MCF 10A (cell line): ENCODE measurements around the gene KCNJ5. TPM values are rescaled to one million over a fixed set of nuclear protein-coding genes. Genes with fewer than 3 reads are reported as not detected.

Experiments
- Bru-seq: library from RNA; stranded (reverse); fragments of 400-500 nt; gene quantifications from one replicate; lab custom pipeline; 2021; lab: Mats Ljungman, UMichigan
- BruChase-seq, 2 experiments: library from RNA; stranded (reverse); fragments of 400-500 nt; gene quantifications; one replicate each; lab custom pipeline; 2021; lab: Mats Ljungman, UMichigan
- BruUV-seq: library from RNA; stranded (reverse); fragments of 400-500 nt; replicated peaks from 2 replicates; lab custom pipeline; 2021; lab: Mats Ljungman, UMichigan
- CTCF ChIA-PET: fragments of 300-600 bp; sonication (Branson Sonifier 250); formaldehyde crosslinking; extraction: SDS; loops from one replicate; lab custom pipeline; 2021; ENCODE audit warnings: antibody characterized with exemption, inconsistent platforms; lab: Yijun Ruan, JAX
- POLR2A ChIA-PET: fragments of 300-600, 350-650 bp; sonication (Branson Sonifier 250); formaldehyde crosslinking; extraction: SDS; loops from one replicate; lab custom pipeline; 2020; ENCODE audit warnings: antibody characterized with exemption, inconsistent platforms; lab: Yijun Ruan, JAX
- DNase-seq: peaks from one replicate; pipeline ENCODE4 v3.0.0-alpha.2; 2018; ENCODE audit not compliant: unreplicated experiment
- H3K27ac Mint-ChIP-seq: one replicate; pipeline ENCODE4 v1.8.0; 2022; ENCODE audit warnings: mild to moderate bottlenecking, low read depth, mixed read lengths; ENCODE audit not compliant: unreplicated experiment
- H3K27me3 Mint-ChIP-seq: one replicate; pipeline ENCODE4 v1.8.0; 2022; ENCODE audit warnings: mixed read lengths; ENCODE audit not compliant: insufficient read depth, unreplicated experiment
- H3K36me3 Mint-ChIP-seq: one replicate; pipeline ENCODE4 v1.8.0; 2022; ENCODE audit warnings: mild to moderate bottlenecking, moderate library complexity, mixed read lengths; ENCODE audit not compliant: insufficient read depth, unreplicated experiment
- H3K4me1 Mint-ChIP-seq: one replicate; pipeline ENCODE4 v1.8.0; 2022; ENCODE audit warnings: mixed read lengths; ENCODE audit not compliant: insufficient read depth, unreplicated experiment
- H3K4me3 Mint-ChIP-seq: one replicate; pipeline ENCODE4 v1.8.0; 2022; ENCODE audit warnings: mild to moderate bottlenecking, moderate library complexity, mixed read lengths; ENCODE audit not compliant: unreplicated experiment
- H3K9me3 Mint-ChIP-seq: one replicate; pipeline ENCODE4 v1.8.0; 2022; ENCODE audit warnings: mixed read lengths; ENCODE audit not compliant: unreplicated experiment
- intact Hi-C: fragments of 100-400 bp; cut with micrococcal nuclease; formaldehyde crosslinking; loops from 2 replicates; pipeline ENCODE4 v1.14.1; 2022
- long read RNA-seq: library from polyadenylated mRNA; stranded (forward); transcript quantifications from one replicate; pipeline ENCODE4 v2.0.0, GENCODE V29; 2022
- total RNA-seq: library from RNA; stranded (reverse); gene quantifications from 2 replicates; pipeline ENCODE4 v1.2.3, GENCODE V29; 2022
- TF ChIP-seq, protein P1 (sequence below): fragments of 200-600 bp; IDR thresholded peaks from one replicate; pipeline ENCODE4 v1.8.0; 2022; ENCODE audit warnings: antibody characterized with exemption, mild to moderate bottlenecking; ENCODE audit not compliant: unreplicated experiment

KCNJ5 gene
- total RNA-seq, result not detected in 2 replicates
- Bru-seq, nascent RNA, result not detected
- percentile 4 among the genes with signal in this experiment for BruChase-seq, experiment 1, labeled RNA remaining after a 6-hour chase
- BruChase-seq, experiment 2, labeled RNA remaining after a 2-hour chase, result not detected
- long read RNA-seq, result 0 reads

DNA sequence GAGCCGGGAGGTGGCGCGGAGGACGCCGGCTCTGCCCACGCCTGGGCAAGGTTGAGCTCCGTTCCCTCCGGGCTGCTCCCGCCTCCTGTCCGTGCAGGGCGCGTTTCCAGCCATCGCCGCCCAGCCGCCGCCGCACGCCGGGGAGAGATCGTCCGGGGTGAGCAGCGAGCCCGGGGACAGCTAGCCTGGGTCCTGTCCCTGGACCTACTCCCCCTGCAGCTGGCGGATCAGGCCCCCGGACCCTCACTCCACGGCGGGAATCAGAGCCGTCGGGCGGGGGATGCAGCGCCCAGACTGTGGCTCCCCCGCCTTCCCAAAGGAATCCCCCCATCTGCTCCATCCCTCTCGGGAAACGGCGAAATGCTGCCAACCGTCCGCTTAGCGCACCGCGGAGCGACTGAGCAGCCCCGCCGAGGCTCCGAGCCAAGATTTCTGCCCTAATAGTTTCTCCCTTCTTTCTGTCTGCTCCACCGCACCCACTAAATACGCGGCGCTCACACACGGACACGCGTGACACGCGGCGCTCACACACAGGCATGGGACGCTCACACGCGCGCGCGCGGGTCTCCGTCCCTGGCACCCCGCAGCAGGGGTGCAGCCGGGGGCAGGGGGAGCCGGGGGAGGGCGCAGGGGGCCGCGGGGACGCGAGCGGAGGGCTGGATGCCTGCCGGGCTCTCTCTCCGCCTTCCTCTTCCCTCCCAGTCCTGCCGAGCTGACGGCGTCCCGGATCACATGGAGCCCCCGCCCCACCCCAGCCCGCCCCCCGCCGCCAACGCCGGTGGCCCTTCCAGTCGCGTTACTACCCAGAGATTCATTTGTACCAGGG lies at the start of gene KCNJ5:
KCNJ5 (plus strand) TSS at position 814 of the 826 bp plus-strand sequence. CDS start 19,918 bp downstream, outside the sequence.
- BruUV-seq, result no TSS peak
- CTCF ChIA-PET, result interaction anchor here (0.5 to 13.1 kb wide), 6 partner anchors 12 to 1047 kb away, joined by 3 to 598 read pairs (median 4); partner anchors contain the start of gene TP53AIP1
- no peak within 1 kb of the TSS for H3K27ac Mint-ChIP-seq
- no peaks in the 10 kb centered on the region for H3K36me3 Mint-ChIP-seq
- H3K27me3 Mint-ChIP-seq, result no peaks in the 10 kb centered on the region
- intact Hi-C loops, result no loop called here
- POLR2A ChIA-PET, result interaction anchor here (1.0 to 1.3 kb wide), 5 partner anchors 13 to 74 kb away, joined by 4 to 9 read pairs (median 4); no protein-coding TSS in a partner anchor
- H3K9me3 Mint-ChIP-seq, result no peaks in the 10 kb centered on the region
- peaks cover 15% of the 10 kb centered on the region for H3K4me1 Mint-ChIP-seq
- TF ChIP-seq, protein P1, sequence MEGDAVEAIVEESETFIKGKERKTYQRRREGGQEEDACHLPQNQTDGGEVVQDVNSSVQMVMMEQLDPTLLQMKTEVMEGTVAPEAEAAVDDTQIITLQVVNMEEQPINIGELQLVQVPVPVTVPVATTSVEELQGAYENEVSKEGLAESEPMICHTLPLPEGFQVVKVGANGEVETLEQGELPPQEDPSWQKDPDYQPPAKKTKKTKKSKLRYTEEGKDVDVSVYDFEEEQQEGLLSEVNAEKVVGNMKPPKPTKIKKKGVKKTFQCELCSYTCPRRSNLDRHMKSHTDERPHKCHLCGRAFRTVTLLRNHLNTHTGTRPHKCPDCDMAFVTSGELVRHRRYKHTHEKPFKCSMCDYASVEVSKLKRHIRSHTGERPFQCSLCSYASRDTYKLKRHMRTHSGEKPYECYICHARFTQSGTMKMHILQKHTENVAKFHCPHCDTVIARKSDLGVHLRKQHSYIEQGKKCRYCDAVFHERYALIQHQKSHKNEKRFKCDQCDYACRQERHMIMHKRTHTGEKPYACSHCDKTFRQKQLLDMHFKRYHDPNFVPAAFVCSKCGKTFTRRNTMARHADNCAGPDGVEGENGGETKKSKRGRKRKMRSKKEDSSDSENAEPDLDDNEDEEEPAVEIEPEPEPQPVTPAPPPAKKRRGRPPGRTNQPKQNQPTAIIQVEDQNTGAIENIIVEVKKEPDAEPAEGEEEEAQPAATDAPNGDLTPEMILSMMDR, result no peak
- peak; percentile 47 for DNase-seq
- H3K4me3 Mint-ChIP-seq, result peak within 1 kb of the TSS; percentile 57

DNA sequence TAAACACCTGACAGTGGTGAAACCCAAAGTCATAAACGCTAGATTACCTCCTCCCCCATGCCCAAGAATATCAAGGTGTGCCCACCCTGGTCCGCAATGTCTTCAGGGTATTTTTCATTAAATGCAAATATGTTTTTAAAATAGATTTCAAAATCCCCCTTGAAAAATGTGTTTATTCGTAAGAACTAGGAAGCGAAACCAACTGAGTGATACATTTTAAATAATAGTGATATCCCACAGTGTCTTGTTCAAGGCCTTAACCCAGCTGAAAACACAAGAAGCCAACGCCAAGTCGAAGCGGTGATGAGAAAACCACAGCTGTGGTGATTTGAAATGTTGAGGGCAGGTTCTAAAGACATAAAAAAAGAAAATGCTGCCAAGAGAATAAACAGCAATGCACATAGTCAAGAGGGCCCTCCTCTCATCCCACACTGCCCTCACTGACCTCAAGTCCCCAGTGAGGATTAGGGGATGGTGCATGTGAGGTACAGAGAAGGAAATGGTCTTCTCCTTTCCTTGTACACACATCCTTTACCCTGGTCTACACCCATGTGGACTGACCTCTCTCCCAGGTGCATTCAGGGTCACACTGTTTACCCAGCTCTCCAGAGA lies 49.6 kb upstream of the KCNJ5 start:
- Mint-ChIP-seq H3K9me3 (no peaks in the 10 kb centered on the region), H3K4me1 (no peaks in the 10 kb centered on the region), H3K27ac (no peak overlapping the region), H3K27me3 (peaks cover 16% of the 10 kb centered on the region), H3K36me3 (no peaks in the 10 kb centered on the region), H3K4me3 (no peak overlapping the region)
- intact Hi-C loops, result no loop called here
- BruUV-seq, result no TSS peak
- DNase-seq, result no peak
- ChIA-PET CTCF (interaction anchor here (0.6 to 3.5 kb wide), 2 partner anchors 11 to 32 kb away, joined by 3 to 17 read pairs; no protein-coding TSS in a partner anchor), POLR2A (no interaction called here)
- TF ChIP-seq, protein P1, result no peak

DNA sequence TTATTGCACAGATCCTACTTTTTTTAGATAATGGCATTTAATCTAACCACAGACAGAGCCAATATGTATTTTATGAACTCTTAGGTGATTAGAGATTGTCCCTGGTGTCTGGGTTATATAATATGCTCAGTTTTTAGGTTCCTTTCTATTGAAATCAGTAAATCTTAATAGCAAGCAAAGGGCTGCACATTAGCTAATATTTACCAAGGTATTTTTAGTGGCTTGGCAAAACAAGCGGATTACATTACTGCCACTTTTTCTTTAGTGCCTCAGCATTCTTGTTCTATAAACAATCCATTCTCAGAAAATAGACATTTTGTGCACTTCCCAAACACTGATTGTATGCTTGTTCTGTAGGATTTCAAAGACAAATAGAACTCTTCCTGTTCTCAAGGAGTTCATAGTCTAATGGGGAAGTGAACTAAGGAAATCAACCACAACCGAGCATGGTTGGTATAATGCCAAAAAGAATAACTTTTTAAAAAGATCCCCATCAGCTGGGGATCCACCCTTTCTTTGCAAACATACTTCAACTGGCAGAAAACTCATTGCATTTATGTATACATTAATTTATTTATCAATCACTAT lies 47.9 kb upstream of the KCNJ5 start:
- Mint-ChIP-seq H3K27me3 (peaks cover 16% of the 10 kb centered on the region), H3K4me1 (no peaks in the 10 kb centered on the region), H3K27ac (no peak overlapping the region), H3K9me3 (no peaks in the 10 kb centered on the region), H3K4me3 (no peak overlapping the region), H3K36me3 (no peaks in the 10 kb centered on the region)
- BruUV-seq, result no TSS peak
- TF ChIP-seq, protein P1, result no peak
- POLR2A ChIA-PET, result no interaction called here
- intact Hi-C loops, result no loop called here
- DNase-seq, result no peak
- CTCF ChIA-PET, result interaction anchor here (1.3 kb wide), 1 partner anchor 13 kb away, joined by 4 read pairs; no protein-coding TSS in a partner anchor
